GM23248 (cell line): ENCODE data around the gene SEMA3C. TPM values are rescaled to one million over a fixed set of nuclear protein-coding genes. Genes with fewer than 3 reads are reported as not detected.

ENCODE experiments used
- DNase-seq: peaks from one replicate; pipeline ENCODE4 v3.0.0-alpha.2; 2015
- H2AFZ ChIP-seq: fragments of 200-600 bp; sonication (generic); 2 replicates; pipeline ENCODE4 v1.6.1; 2016; ENCODE audit warnings: antibody characterized with exemption
- H3F3A ChIP-seq: fragments of 200-600 bp; sonication (generic); 2 replicates; pipeline ENCODE4 v1.6.1; 2016; ENCODE audit warnings: mild to moderate bottlenecking, antibody characterized with exemption, mixed run types; ENCODE audit not compliant: insufficient read depth
- H3K27ac ChIP-seq: fragments of 200-600 bp; sonication (generic); 2 replicates; pipeline ENCODE4 v1.5.1; 2016; ENCODE audit warnings: mild to moderate bottlenecking
- H3K27me3 ChIP-seq: fragments of 200-600 bp; sonication (generic); replicated peaks from 2 replicates; pipeline ENCODE4 v1.6.1; 2016; ENCODE audit warnings: mild to moderate bottlenecking; ENCODE audit not compliant: insufficient read depth
- H3K36me3 ChIP-seq: fragments of 200-600 bp; sonication (generic); 2 replicates; pipeline ENCODE4 v1.6.1; 2016; ENCODE audit warnings: low read depth, mild to moderate bottlenecking
- H3K4me1 ChIP-seq: fragments of 200-600 bp; sonication (generic); 2 replicates; pipeline ENCODE4 v1.6.1; 2016; ENCODE audit warnings: mild to moderate bottlenecking; ENCODE audit not compliant: insufficient read depth
- H3K4me2 ChIP-seq: fragments of 200-600 bp; sonication (generic); one replicate; pipeline ENCODE4 v1.6.1; 2016; ENCODE audit warnings: mild to moderate bottlenecking; ENCODE audit not compliant: unreplicated experiment
- H3K4me3 ChIP-seq: fragments of 200-600 bp; sonication (generic); 2 replicates; pipeline ENCODE4 v1.5.1; 2016; ENCODE audit warnings: mild to moderate bottlenecking
- H3K79me2 ChIP-seq: fragments of 200-600 bp; sonication (generic); 2 replicates; pipeline ENCODE4 v1.6.1; 2016; ENCODE audit warnings: mild to moderate bottlenecking; ENCODE audit not compliant: insufficient read depth
- H3K9ac ChIP-seq: fragments of 200-600 bp; sonication (generic); 2 replicates; pipeline ENCODE4 v1.6.1; 2016; ENCODE audit warnings: mild to moderate bottlenecking
- H3K9me2 ChIP-seq: fragments of 200-600 bp; sonication (generic); 2 replicates; pipeline ENCODE4 v1.6.1; 2016; ENCODE audit warnings: mixed run types, mild to moderate bottlenecking, moderate library complexity; ENCODE audit not compliant: insufficient read depth
- H3K9me3 ChIP-seq: fragments of 200-600 bp; sonication (generic); one replicate; pipeline ENCODE4 v1.6.1; 2017; ENCODE audit warnings: low read depth
- H4K20me1 ChIP-seq: fragments of 200-600 bp; sonication (generic); 2 replicates; pipeline ENCODE4 v1.6.0; 2016; ENCODE audit not compliant: insufficient read depth
- EZH2 ChIP-seq: fragments of 200-600 bp; sonication (generic); IDR thresholded peaks from 2 replicates; pipeline ENCODE4 v1.6.1; 2018; ENCODE audit warnings: antibody characterized with exemption, mild to moderate bottlenecking; ENCODE audit not compliant: insufficient read depth, poor library complexity, severe bottlenecking
- EZH2phosphoT487 ChIP-seq: fragments of 200-600 bp; sonication (generic); IDR thresholded peaks from 2 replicates; pipeline ENCODE4 v1.6.1; 2018; ENCODE audit warnings: antibody characterized with exemption, moderate library complexity, mild to moderate bottlenecking, low read depth; ENCODE audit not compliant: insufficient read depth
- WGBS, 2 experiments: methylation state at CpG; one replicate each; pipeline ENCODE4 v1.1.6; 2015 to 2017; ENCODE audit warnings: low lambda C conversion rate in 2 of 2, low coverage in 1 of 2; ENCODE audit errors: missing lambda C conversion rate in 2 of 2; 5-methylcytosine and 5-hydroxymethylcytosine counted together
- in situ Hi-C: fragments of 300-500 bp; cut with MboI; formaldehyde crosslinking; loops from 2 replicates; pipeline ENCODE4 v1.15.0; 2020
- polyA plus RNA-seq: library from polyadenylated mRNA; unstranded; fragments of >200 nt; fragmentation: Nextera tagmentation; extraction: Ambion mirVana; gene quantifications from 2 replicates; pipeline ENCODE4 v1.2.1, GENCODE V29; 2016
- total RNA-seq: library from RNA; depleted of rRNA; stranded (reverse); fragments of >200 nt; shearing (Covaris generic); gene quantifications from 2 replicates; pipeline ENCODE4 v1.2.3, GENCODE V29; 2014

Gene SEMA3C
- total and polyA plus RNA-seq, 2 experiments from 2014 or later = 316 to 612 TPM

DNA sequence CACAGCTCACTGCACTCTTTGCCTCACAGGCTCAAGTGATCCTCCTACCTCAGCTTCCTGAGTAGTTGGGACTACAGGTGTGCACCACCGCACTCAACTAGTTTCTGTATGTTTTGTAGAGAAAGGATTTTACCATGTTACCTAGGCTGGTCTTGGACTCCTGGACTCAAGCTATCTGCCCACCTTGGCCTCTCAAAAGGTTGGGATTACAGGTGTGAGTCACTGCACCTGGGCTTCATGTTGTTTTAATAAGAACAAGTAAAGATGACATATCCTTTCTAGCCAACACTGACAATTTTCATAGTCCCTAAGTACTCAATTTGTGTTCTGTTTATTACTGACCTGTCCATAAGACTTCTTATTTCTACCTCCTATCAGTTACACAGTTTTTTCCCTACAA is 16.8 kb downstream of the SEMA3C start:
- peaks cover 53% of the 10 kb centered on the region for H3K4me1 ChIP-seq
- DNase-seq = no peak
- peaks cover 75% of the 10 kb centered on the region for H3K36me3 ChIP-seq
- peaks cover 95% of the 10 kb centered on the region for H3K79me2 ChIP-seq
- no peaks in the 10 kb centered on the region for H3K9me3 ChIP-seq
- no peaks in the 10 kb centered on the region for H3K27me3 ChIP-seq
- H2AFZ ChIP-seq = no peak overlapping the region
- no peak for TF ChIP-seq EZH2phosphoT487
- no peaks in the 10 kb centered on the region for H4K20me1 ChIP-seq
- WGBS, 2 experiments = 83 to 94% methylated on average over 1 of the region's 1 CpG
- H3K9me2 ChIP-seq = no peaks in the 10 kb centered on the region
- H3K4me2 ChIP-seq = no peak overlapping the region
- peak overlapping the region; percentile 44; the same call in 1 of the 2 replicates for H3K27ac ChIP-seq
- peaks cover 82% of the 10 kb centered on the region for H3F3A ChIP-seq
- in situ Hi-C loops = no loop called here
- H3K4me3 ChIP-seq = no peak overlapping the region
- H3K9ac ChIP-seq = no peak overlapping the region

DNA sequence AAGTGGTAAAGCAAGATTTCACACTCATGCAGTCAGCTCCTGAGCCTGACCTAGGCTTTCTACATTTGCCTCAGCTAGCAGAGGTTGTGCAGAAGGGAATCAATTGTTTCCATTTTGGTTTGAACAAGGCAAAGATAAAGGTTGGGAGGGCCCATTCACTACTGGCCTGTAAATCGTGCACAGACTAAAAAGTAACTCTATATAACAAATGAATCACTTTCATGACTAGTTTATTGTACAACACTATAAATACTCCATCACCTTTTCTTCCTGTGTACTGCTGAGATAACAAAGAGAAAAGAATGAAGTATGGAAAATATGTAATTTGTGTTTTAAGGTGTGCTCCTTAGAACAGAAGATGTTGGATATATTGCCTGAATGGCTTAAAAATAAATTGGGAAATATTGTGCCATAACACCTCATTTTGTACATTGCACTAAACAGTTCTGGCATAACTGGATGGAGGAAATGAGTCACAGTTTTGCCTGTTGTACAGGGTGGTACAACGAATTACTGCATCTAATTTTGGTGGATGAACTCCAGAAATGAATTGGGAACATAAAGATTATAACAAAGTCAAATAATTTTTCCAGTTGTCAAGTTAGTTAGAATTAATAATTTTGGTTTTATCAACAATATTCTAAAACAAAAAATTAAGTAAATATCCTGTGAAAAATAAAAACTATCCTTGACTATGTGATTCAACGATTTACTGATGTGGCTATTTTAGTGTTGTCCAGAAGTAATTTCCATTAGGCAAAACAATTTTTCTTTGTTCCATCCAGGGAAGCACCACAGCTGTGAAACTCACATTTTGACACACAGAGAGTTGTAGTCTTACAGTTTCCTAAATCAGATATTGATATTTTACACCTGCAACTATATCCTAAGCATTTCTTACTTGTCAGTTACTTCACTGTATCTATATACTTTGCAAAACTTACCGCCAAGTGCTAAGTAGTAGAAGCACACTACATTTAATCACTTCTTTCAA is 18.0 kb downstream of the SEMA3C start:
- DNase-seq = peak; percentile 86
- H4K20me1 ChIP-seq = no peaks in the 10 kb centered on the region
- peaks cover 59% of the 10 kb centered on the region for H3K4me1 ChIP-seq
- H3K9me2 ChIP-seq = no peaks in the 10 kb centered on the region
- in situ Hi-C loops = no loop called here
- peak overlapping the region; percentile 36 for H3K4me2 ChIP-seq
- peaks cover 82% of the 10 kb centered on the region for H3F3A ChIP-seq
- no peak overlapping the region for H2AFZ ChIP-seq
- peaks cover 95% of the 10 kb centered on the region for H3K79me2 ChIP-seq
- H3K4me3 ChIP-seq = no peak overlapping the region
- H3K27me3 ChIP-seq = no peaks in the 10 kb centered on the region
- WGBS, 2 experiments = 29 to 34% methylated on average over 4 of the region's 4 CpGs
- H3K9me3 ChIP-seq = no peaks in the 10 kb centered on the region
- TF ChIP-seq EZH2phosphoT487 (no peak), EZH2 (no peak)
- H3K36me3 ChIP-seq = peaks cover 72% of the 10 kb centered on the region
- H3K9ac ChIP-seq = peak overlapping the region; percentile 4; the same call in 1 of the 2 replicates
- H3K27ac ChIP-seq = peak overlapping the region; percentile 53

DNA sequence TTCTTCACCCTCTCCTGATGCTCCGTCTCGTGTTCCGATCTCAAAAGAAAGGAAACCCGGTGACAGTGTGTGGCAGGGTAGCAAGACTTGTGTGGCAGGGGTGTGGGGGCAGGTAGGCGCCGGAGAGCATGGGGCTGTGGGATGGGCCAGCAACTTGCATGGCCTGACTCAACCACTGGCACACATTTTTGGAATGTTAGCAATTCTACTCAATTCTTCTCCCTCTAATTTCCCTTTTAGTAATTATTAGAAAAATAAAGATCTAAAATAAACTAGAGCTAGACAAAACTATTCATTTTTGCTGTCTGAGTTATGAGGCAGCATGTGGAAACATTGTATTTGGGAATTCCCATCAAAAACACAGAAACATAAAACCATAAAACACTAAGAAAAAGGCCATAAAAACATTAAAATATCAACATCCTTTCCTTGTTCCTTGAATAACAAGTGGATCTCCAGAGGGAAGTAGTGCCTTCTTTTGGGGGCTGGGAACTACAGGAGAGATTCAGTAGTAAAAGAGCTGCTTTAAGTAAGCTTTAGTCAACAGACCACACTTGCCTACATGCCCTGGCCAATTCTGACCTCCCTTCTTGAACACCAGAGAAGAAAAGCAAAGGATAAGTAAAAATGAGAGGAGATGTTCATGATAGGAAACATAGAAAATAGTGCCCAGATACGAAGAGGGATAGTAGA is 21.8 kb downstream of the SEMA3C start:
- no peaks in the 10 kb centered on the region for H3K9me3 ChIP-seq
- no peaks in the 10 kb centered on the region for H3K9me2 ChIP-seq
- peaks cover 97% of the 10 kb centered on the region for H3K79me2 ChIP-seq
- peak overlapping the region; percentile 52 for H3K4me2 ChIP-seq
- H3K4me1 ChIP-seq = peaks cover 65% of the 10 kb centered on the region
- no peak overlapping the region for H2AFZ ChIP-seq
- H3K9ac ChIP-seq = no peak overlapping the region
- WGBS, 2 experiments = 76 to 84% methylated on average over 7 of the region's 7 CpGs
- in situ Hi-C loops = no loop called here
- H3K36me3 ChIP-seq = peaks cover 68% of the 10 kb centered on the region
- H3K27me3 ChIP-seq = no peaks in the 10 kb centered on the region
- H4K20me1 ChIP-seq = no peaks in the 10 kb centered on the region
- DNase-seq = peak; percentile 59
- no peak for TF ChIP-seq EZH2phosphoT487
- TF ChIP-seq EZH2 = no peak
- peak overlapping the region; percentile 44 for H3K27ac ChIP-seq
- peaks cover 61% of the 10 kb centered on the region for H3F3A ChIP-seq
- peak overlapping the region; percentile 23; the same call in 1 of the 2 replicates for H3K4me3 ChIP-seq

DNA sequence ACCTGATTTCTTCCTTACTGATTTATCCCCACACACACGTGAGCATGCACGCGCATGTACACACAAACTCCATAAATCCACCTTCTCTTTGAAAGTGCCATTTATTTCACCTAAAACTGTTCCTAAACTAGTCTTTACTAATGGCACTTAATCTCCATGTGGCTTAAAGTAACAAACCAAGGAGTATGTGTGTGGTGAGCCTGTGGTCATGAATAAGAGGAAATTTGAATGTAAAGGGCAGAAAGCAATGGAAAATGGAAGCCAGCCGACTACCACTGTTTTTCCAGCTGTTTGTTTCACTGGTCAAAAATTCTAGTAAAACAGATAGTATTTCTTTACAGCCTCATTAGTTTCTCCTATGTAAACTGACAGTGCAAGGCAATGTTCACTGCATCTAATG is 23.8 kb downstream of the SEMA3C start:
- 99 to 100% methylated on average over 4 of the region's 4 CpGs for WGBS, 2 experiments
- Histone ChIP-seq H2AFZ (no peak overlapping the region), H3K9me2 (no peaks in the 10 kb centered on the region), H4K20me1 (no peaks in the 10 kb centered on the region), H3F3A (peaks cover 41% of the 10 kb centered on the region), H3K4me3 (no peak overlapping the region), H3K27me3 (no peaks in the 10 kb centered on the region), H3K79me2 (peaks cover 100% of the 10 kb centered on the region), H3K9ac (no peak overlapping the region), H3K36me3 (peaks cover 68% of the 10 kb centered on the region), H3K4me1 (peaks cover 59% of the 10 kb centered on the region), H3K4me2 (no peak overlapping the region), H3K27ac (no peak overlapping the region), H3K9me3 (no peaks in the 10 kb centered on the region)
- in situ Hi-C loops = no loop called here
- no peak for DNase-seq
- TF ChIP-seq EZH2 (no peak), EZH2phosphoT487 (no peak)
